ENCODE measurements around the gene ZFP90. TPM values are rescaled to one million over a fixed set of nuclear protein-coding genes. Genes with fewer than 3 reads are reported as not detected.
A peak's percentile ranks its signal among the peaks of the same experiment; 100 is the strongest.

ZFP90 gene
- total RNA-seq, 2 donors from 2014 or later = 13.7 to 34.9 TPM

GRCh38 chr16:68514511-68514910 is 24.6 kb upstream of the ZFP90 start:
- H3K9me3 ChIP-seq = no peaks in the 10 kb centered on the region
- ATAC-seq = no peak
- H3K36me3 ChIP-seq (replicated peaks in 1 of 2; ENCODE audit: insufficient read depth in 1 of 2, low read depth in 2 of 2) = no peaks in the 10 kb centered on the region
- H3K4me3 ChIP-seq = no peak overlapping the region
- peaks cover 8% of the 10 kb centered on the region for H3K4me1 ChIP-seq
- no peak for DNase-seq
- H3K27ac ChIP-seq = no peak overlapping the region
- TF ChIP-seq, protein P1, sequence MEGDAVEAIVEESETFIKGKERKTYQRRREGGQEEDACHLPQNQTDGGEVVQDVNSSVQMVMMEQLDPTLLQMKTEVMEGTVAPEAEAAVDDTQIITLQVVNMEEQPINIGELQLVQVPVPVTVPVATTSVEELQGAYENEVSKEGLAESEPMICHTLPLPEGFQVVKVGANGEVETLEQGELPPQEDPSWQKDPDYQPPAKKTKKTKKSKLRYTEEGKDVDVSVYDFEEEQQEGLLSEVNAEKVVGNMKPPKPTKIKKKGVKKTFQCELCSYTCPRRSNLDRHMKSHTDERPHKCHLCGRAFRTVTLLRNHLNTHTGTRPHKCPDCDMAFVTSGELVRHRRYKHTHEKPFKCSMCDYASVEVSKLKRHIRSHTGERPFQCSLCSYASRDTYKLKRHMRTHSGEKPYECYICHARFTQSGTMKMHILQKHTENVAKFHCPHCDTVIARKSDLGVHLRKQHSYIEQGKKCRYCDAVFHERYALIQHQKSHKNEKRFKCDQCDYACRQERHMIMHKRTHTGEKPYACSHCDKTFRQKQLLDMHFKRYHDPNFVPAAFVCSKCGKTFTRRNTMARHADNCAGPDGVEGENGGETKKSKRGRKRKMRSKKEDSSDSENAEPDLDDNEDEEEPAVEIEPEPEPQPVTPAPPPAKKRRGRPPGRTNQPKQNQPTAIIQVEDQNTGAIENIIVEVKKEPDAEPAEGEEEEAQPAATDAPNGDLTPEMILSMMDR (IDR thresholded peaks at IDR 0.05) = no peak
- H3K27me3 ChIP-seq = no peaks in the 10 kb centered on the region
- WGBS, 2 donors = 28 to 57% methylated on average over 3 of the region's 3 CpGs
- intact Hi-C loops (cut with DNase I) = no loop called here

DNA sequence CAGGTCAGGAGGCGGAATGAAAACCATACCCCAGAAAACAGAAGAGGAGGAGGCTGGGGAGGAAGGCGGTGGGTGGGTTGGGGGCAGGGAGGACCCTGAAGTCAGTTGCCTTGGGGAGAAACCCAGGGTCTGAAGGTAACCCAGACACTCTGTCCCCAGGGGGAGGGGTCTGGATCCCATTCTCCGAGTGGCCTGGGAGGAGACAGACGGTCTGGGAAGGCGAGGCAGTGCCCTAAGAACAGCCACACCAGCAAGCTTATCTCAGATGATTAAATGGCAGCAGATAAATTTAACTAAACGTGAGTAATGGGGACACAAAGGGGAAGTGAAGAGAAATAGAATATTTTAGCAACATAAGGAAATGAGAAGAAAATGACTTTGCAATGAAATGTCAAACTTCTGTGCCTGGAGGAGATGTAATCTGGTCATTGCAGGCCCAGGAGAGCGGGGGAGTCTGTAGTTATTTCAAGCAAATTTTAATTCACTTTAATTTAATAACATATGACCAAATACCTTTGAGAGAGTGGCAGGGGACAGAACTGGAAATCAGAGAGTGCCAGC is 21.4 kb upstream of the ZFP90 start:
- WGBS, 2 donors = 70 to 72% methylated on average over 7 of the region's 7 CpGs
- intact Hi-C loops (cut with DNase I) = no loop called here
- H3K4me3 ChIP-seq = no peak overlapping the region

GRCh38 chr16:68519225-68519745 is 19.8 kb upstream of the ZFP90 start:
- H3K36me3 ChIP-seq (replicated peaks in 1 of 2; ENCODE audit: insufficient read depth in 1 of 2, low read depth in 2 of 2) = no peaks in the 10 kb centered on the region
- no peak overlapping the region for H3K27ac ChIP-seq
- no peak for DNase-seq
- H3K27me3 ChIP-seq = no peaks in the 10 kb centered on the region
- H3K9me3 ChIP-seq = no peaks in the 10 kb centered on the region
- 83 to 95% methylated on average over 2 to 6 of the region's 6 CpGs for WGBS, 2 donors
- TF ChIP-seq POLR2A (IDR thresholded peaks at IDR 0.05) = no peak
- TF ChIP-seq, protein P1 (IDR thresholded peaks at IDR 0.05) = no peak
- intact Hi-C loops (cut with DNase I) = no loop called here
- peaks cover 8% of the 10 kb centered on the region for H3K4me1 ChIP-seq
- no peak overlapping the region for H3K4me3 ChIP-seq
- ATAC-seq = no peak

More for the DNA sequence above, 21.4 kb upstream of the ZFP90 start:
- no peaks in the 10 kb centered on the region for H3K27me3 ChIP-seq
- ATAC-seq (no peak), DNase-seq (no peak)
- no peaks in the 10 kb centered on the region for H3K36me3 ChIP-seq (replicated peaks in 1 of 2; ENCODE audit: insufficient read depth in 1 of 2, low read depth in 2 of 2)
- no peaks in the 10 kb centered on the region for H3K9me3 ChIP-seq
- TF ChIP-seq POLR2A (IDR thresholded peaks at IDR 0.05) = no peak
- TF ChIP-seq, protein P1 (IDR thresholded peaks at IDR 0.05) = no peak
- H3K4me1 ChIP-seq = peaks cover 8% of the 10 kb centered on the region
- H3K27ac ChIP-seq = no peak overlapping the region

DNA sequence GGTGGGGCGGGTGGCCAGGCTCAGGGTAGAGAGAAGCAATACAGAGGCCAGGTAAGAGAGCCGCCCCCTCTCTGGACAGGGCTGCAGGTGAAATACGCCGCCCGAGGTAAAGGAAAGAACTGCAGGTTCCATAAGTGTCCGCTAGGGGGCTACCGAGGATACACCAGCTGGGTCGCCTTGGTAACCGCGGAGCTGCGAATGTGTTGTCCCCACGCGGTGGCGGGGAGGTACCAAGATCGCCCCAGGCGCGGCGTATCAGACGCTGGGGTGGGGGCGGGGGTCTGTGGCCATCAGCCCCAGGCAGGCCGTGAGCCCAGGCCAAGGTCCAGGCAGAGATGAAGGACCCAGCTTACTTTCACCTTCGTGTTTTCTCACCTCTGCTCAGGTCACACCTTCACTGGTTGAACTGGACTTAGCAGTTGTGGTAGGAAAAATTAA is 18.4 kb upstream of the ZFP90 start:
- TF ChIP-seq POLR2A (IDR thresholded peaks at IDR 0.05) = no peak
- TF ChIP-seq, protein P1 (IDR thresholded peaks at IDR 0.05) = peak; percentile 97 to 100 (median 99)
- DNase-seq (peak; percentile 92 to 95 (median 94)), ATAC-seq (peak; percentile 97)
- Histone ChIP-seq H3K27me3 (no peaks in the 10 kb centered on the region), H3K9me3 (no peaks in the 10 kb centered on the region), H3K27ac (no peak overlapping the region), H3K4me1 (peaks cover 8% of the 10 kb centered on the region), H3K4me3 (no peak overlapping the region), H3K36me3 (replicated peaks in 1 of 2; ENCODE audit: insufficient read depth in 1 of 2, low read depth in 2 of 2) (no peaks in the 10 kb centered on the region)
- WGBS, 2 donors = 0 to 1% methylated on average over 9 to 22 of the region's 22 CpGs
- intact Hi-C loops (cut with DNase I) = no loop called here
